ENCODE measurements around the gene CYP39A1. TPM values are rescaled to one million over a fixed set of nuclear protein-coding genes. Genes with fewer than 3 reads are reported as not detected.

Gene CYP39A1
- total and polyA plus RNA-seq, 10 of the 15 experiments (the other 5 are each of a cell fraction or from before 2014, with no cell fraction given) = not detected

DNA sequence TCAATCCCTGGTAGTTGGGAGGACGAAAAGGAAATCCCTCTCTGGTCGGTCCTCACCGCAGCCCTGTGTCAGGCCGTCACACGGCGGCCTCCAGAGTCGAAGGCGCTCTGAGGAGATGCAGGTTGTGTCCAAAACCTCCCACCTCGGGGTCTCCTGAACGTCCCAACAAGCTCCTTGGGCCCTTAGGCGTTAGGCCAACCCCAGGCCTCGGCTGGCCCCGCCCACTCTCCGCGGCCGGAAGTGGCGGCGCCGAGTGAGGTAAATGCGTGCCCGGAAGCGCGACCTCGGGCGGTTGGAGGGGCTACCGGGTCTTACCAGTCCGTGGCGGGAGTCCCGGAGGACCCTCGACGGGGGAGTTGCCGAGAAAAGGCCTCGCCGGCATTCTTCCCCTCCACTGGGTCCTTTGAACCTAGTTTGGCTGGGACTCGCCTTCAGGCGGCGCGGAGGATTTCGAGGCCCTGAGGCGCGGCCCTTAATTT lies 35.0 kb upstream of the CYP39A1 start, which contains the start of gene TDRD6:
Gene TDRD6, plus strand, starts transcription at position 267 of the 479 bp plus-strand sequence. CDS start 244 bp downstream, outside the sequence.
- Histone ChIP-seq H3K36me3 (ENCODE audit: control insufficient read depth in 2 of 2, insufficient read depth in 2 of 2, low read length in 1 of 2) (no peaks in the 10 kb centered on the region), H3K27ac (ENCODE audit: control insufficient read depth, insufficient read depth) (no peak within 1 kb of the TSS), H3K27me3 (replicated peaks in 1 of 2; ENCODE audit: control insufficient read depth in 2 of 2, insufficient read depth in 2 of 2, low read length in 1 of 2) (no peaks in the 10 kb centered on the region; a peak in 1 of 4 replicates), H2AFZ (ENCODE audit: control insufficient read depth, low read depth, low read length) (no peak within 1 kb of the TSS), H3K4me3 (no peak within 1 kb of the TSS), H3K9me3 (replicated peaks; ENCODE audit: control insufficient read depth, insufficient read depth, low read length) (no peaks in the 10 kb centered on the region), H3K4me1 (ENCODE audit: control insufficient read depth, insufficient read depth, low read length) (no peaks in the 10 kb centered on the region), H4K20me1 (ENCODE audit: control insufficient read depth, insufficient read depth) (no peaks in the 10 kb centered on the region), H3K9ac (ENCODE audit: control insufficient read depth, insufficient read depth, low read length) (no peak within 1 kb of the TSS), H3K4me2 (ENCODE audit: control insufficient read depth, insufficient read depth) (no peak within 1 kb of the TSS), H3K79me2 (ENCODE audit: control insufficient read depth, insufficient read depth, low read length) (no peaks in the 10 kb centered on the region)
- in situ Hi-C loops (cut with MboI) = no loop called here
- ChIA-PET POLR2A (no interaction called here), RAD21 (ENCODE audit: unreplicated experiment) (no interaction called here), SMC1A (ENCODE audit: uncharacterized antibody, unreplicated experiment) (no interaction called here), CTCF (no interaction called here)
- no peak for DNase-seq (ENCODE audit: low read depth, low spot score)
- 81% methylated on average over 17 of the region's 41 CpGs for WGBS (ENCODE audit: insufficient coverage, insufficient replicate concordance, low lambda C conversion rate, missing lambda C conversion rate)
- BruUV-seq (replicated peaks) = no TSS peak
- intact Hi-C loops (cut with micrococcal nuclease; ENCODE audit: unreplicated experiment) = no loop called here
- ATAC-seq = no peak
- TF ChIP-seq ZNF274 (IDR thresholded peaks at IDR 0.05; ENCODE audit: insufficient read depth, insufficient read length) (no peak), RELA (IDR thresholded peaks at IDR 0.05; ENCODE audit: borderline replicate concordance, partially characterized antibody) (no peak), STAT1 (conservative IDR thresholded peaks at IDR 0.05) (no peak), CREB1 (IDR thresholded peaks at IDR 0.05; ENCODE audit: low read depth) (no peak), STAT3 (IDR thresholded peaks at IDR 0.05; ENCODE audit: low read depth, low read length) (no peak), SP1 (IDR thresholded peaks at IDR 0.05; ENCODE audit: low read depth, low read length) (no peak), TCF12 (IDR thresholded peaks at IDR 0.05; ENCODE audit: low read depth, low read length) (no peak), EGR1 (IDR thresholded peaks at IDR 0.05; ENCODE audit: borderline replicate concordance in 1 of 2, low read depth in 2 of 2, low read length in 2 of 2) (no peak)
- no peak for FAIRE-seq

DNA sequence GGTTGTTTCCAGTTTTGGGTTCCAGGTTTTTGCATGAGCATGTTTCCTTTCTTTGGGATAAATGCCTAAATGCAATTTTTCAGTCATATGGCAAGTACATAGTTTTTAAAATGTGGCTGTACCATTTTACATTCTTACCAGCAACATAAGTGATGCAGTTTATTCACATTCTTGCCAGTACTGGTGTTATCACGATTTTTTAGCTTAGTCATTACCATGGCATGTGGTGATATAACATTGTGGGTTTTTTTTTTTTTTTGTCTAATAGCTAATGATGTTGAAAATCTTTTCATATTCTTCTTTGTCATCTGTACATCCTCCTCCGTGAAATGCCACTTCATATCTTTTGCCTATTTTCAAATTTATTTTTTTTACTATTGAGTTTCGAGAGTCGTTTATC lies 32.2 kb upstream of the CYP39A1 start:
- no peak overlapping the region for H3K4me3 ChIP-seq
- RAD21 ChIA-PET (ENCODE audit: unreplicated experiment) = no interaction called here
- no peak overlapping the region for H3K9ac ChIP-seq (ENCODE audit: control insufficient read depth, insufficient read depth, low read length)
- CTCF ChIA-PET = no interaction called here
- BruUV-seq (replicated peaks) = no TSS peak
- no peak for FAIRE-seq
- H4K20me1 ChIP-seq (ENCODE audit: control insufficient read depth, insufficient read depth) = no peaks in the 10 kb centered on the region
- no peak for DNase-seq (ENCODE audit: low read depth, low spot score)
- 25% methylated on average over 4 of the region's 4 CpGs for WGBS (ENCODE audit: insufficient coverage, insufficient replicate concordance, low lambda C conversion rate, missing lambda C conversion rate)
- no peaks in the 10 kb centered on the region for H3K27me3 ChIP-seq (replicated peaks in 1 of 2; ENCODE audit: control insufficient read depth in 2 of 2, insufficient read depth in 2 of 2, low read length in 1 of 2)
- H3K27ac ChIP-seq (ENCODE audit: control insufficient read depth, insufficient read depth) = no peak overlapping the region
- no peak for ATAC-seq
- H3K9me3 ChIP-seq (replicated peaks; ENCODE audit: control insufficient read depth, insufficient read depth, low read length) = no peaks in the 10 kb centered on the region
- intact Hi-C loops (cut with micrococcal nuclease; ENCODE audit: unreplicated experiment) = no loop called here
- no peaks in the 10 kb centered on the region for H3K79me2 ChIP-seq (ENCODE audit: control insufficient read depth, insufficient read depth, low read length)
- SMC1A ChIA-PET (ENCODE audit: uncharacterized antibody, unreplicated experiment) = interaction anchor here (1.8 kb wide), 1 partner anchor 10 kb away, joined by 4 read pairs; no protein-coding TSS in a partner anchor
- in situ Hi-C loops (cut with MboI) = no loop called here
- no peaks in the 10 kb centered on the region for H3K4me1 ChIP-seq (ENCODE audit: control insufficient read depth, insufficient read depth, low read length)
- H2AFZ ChIP-seq (ENCODE audit: control insufficient read depth, low read depth, low read length) = no peak overlapping the region
- H3K4me2 ChIP-seq (ENCODE audit: control insufficient read depth, insufficient read depth) = no peak overlapping the region
- POLR2A ChIA-PET = no interaction called here
- no peaks in the 10 kb centered on the region for H3K36me3 ChIP-seq (ENCODE audit: control insufficient read depth in 2 of 2, insufficient read depth in 2 of 2, low read length in 1 of 2)
- TF ChIP-seq SREBF1 (IDR thresholded peaks at IDR 0.05; ENCODE audit: low read length) (no peak), ATF7 (IDR thresholded peaks at IDR 0.05; ENCODE audit: low read depth) (no peak), EED (IDR thresholded peaks at IDR 0.05; ENCODE audit: low read depth) (no peak), ZNF384 (IDR thresholded peaks at IDR 0.05; ENCODE audit: borderline replicate concordance, low read depth, low read length) (no peak), FOXK2 (IDR thresholded peaks at IDR 0.05) (no peak), MYC (IDR thresholded peaks at IDR 0.05; ENCODE audit: insufficient read depth, insufficient read length, insufficient replicate concordance, low read length, severe bottlenecking) (no peak)
- TF ChIP-seq, protein P1, sequence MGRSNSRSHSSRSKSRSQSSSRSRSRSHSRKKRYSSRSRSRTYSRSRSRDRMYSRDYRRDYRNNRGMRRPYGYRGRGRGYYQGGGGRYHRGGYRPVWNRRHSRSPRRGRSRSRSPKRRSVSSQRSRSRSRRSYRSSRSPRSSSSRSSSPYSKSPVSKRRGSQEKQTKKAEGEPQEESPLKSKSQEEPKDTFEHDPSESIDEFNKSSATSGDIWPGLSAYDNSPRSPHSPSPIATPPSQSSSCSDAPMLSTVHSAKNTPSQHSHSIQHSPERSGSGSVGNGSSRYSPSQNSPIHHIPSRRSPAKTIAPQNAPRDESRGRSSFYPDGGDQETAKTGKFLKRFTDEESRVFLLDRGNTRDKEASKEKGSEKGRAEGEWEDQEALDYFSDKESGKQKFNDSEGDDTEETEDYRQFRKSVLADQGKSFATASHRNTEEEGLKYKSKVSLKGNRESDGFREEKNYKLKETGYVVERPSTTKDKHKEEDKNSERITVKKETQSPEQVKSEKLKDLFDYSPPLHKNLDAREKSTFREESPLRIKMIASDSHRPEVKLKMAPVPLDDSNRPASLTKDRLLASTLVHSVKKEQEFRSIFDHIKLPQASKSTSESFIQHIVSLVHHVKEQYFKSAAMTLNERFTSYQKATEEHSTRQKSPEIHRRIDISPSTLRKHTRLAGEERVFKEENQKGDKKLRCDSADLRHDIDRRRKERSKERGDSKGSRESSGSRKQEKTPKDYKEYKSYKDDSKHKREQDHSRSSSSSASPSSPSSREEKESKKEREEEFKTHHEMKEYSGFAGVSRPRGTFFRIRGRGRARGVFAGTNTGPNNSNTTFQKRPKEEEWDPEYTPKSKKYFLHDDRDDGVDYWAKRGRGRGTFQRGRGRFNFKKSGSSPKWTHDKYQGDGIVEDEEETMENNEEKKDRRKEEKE (IDR thresholded peaks at IDR 0.05) = no peak
- TF ChIP-seq, protein P2, sequence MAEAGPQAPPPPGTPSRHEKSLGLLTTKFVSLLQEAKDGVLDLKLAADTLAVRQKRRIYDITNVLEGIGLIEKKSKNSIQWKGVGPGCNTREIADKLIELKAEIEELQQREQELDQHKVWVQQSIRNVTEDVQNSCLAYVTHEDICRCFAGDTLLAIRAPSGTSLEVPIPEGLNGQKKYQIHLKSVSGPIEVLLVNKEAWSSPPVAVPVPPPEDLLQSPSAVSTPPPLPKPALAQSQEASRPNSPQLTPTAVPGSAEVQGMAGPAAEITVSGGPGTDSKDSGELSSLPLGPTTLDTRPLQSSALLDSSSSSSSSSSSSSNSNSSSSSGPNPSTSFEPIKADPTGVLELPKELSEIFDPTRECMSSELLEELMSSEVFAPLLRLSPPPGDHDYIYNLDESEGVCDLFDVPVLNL (IDR thresholded peaks at IDR 0.05; ENCODE audit: low read depth, low read length) = no peak

Data from GM12878 (cell line).